Mucosa of descending colon (tissue), 3 donors: ENCODE measurements around the gene SCMH1. TPM values are rescaled to one million over a fixed set of nuclear protein-coding genes. Genes with fewer than 3 reads are reported as not detected.

Experiments used
- ATAC-seq: fragments of 200-7000 bp; cut with Tn5 transposase; one replicate; pipeline ENCODE4 v1.9.1; 2020; ENCODE audit warnings: mild to moderate bottlenecking, moderate library complexity
- DNase-seq, 3 donors: peaks; one replicate each; pipeline ENCODE4 v3.0.0-alpha.2; 2020
- H3K36me3 ChIP-seq: fragments of 200-600 bp; one replicate; pipeline ENCODE4 v1.8.0; 2021; ENCODE audit warnings: low read depth, mild to moderate bottlenecking
- H3K4me1 ChIP-seq: fragments of 200-600 bp; one replicate; pipeline ENCODE4 v1.8.0; 2021; ENCODE audit warnings: low read depth, mild to moderate bottlenecking
- H3K4me3 ChIP-seq: fragments of 200-600 bp; one replicate; pipeline ENCODE4 v1.8.0; 2021; ENCODE audit warnings: mild to moderate bottlenecking
- H3K9me3 ChIP-seq: fragments of 200-600 bp; one replicate; pipeline ENCODE4 v1.8.0; 2021; ENCODE audit warnings: mild to moderate bottlenecking
- intact Hi-C, 2 donors: fragments of 100-400 bp; cut with DNase I in 1 of 2; cut with micrococcal nuclease in 1 of 2; formaldehyde crosslinking; loops; one replicate each; pipeline versions ENCODE4 v1.11.0 to v1.11.1; 2022; cut with DNase I, micrococcal nuclease
- total RNA-seq, 3 donors: library from RNA; stranded (reverse); fragmentation: NEBNext Ultra II Directional in 2 of 3; extraction: Animal tissue kit (Norgen Biotek cat#: 25700) in 2 of 3; gene quantifications; one replicate each; pipeline versions ENCODE4 v1.2.1 to v1.2.4, GENCODE V29; 2021 to 2023
- TF ChIP-seq, protein P1 (sequence below): fragments of 200-600 bp; IDR thresholded peaks from one replicate; pipeline ENCODE4 v1.8.0; 2022; ENCODE audit warnings: antibody characterized with exemption, mild to moderate bottlenecking
- donor health status: DM: no; HTN: no; CAD: no; lungs with moderate emphysema.
- donor health status: DM: no; HTN: no; CAD: no.
- donor health status: DM: no; HTN: yes; CAD: no.

Gene SCMH1
- total RNA-seq, 3 donors from 2014 or later: 25.1 to 66.9 (median 35.6) TPM

DNA sequence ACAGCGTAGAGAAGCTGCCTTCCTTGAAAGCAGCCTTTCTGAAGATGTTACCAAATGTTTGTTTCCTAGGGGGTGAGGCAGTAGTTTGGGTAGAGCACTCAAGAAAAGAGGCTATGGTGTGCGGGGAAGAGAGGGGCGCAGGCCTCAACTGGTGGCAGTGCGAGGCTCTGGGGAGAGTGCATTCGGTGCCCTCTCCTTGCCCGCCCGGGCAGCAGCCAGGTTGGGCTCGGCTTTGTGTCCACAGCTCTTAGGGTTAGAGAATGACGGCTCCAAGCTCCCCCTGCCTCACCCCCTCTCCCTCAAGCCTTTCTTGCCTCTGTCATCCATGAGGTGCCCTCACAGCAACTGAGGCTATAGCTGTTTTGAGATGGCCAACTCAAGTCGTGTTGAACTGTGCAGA, 219.7 kb downstream of the SCMH1 start:
- Histone ChIP-seq H3K36me3 (no peaks in the 10 kb centered on the region), H3K4me3 (no peak overlapping the region), H3K9me3 (no peaks in the 10 kb centered on the region), H3K4me1 (no peaks in the 10 kb centered on the region)
- TF ChIP-seq, protein P1, sequence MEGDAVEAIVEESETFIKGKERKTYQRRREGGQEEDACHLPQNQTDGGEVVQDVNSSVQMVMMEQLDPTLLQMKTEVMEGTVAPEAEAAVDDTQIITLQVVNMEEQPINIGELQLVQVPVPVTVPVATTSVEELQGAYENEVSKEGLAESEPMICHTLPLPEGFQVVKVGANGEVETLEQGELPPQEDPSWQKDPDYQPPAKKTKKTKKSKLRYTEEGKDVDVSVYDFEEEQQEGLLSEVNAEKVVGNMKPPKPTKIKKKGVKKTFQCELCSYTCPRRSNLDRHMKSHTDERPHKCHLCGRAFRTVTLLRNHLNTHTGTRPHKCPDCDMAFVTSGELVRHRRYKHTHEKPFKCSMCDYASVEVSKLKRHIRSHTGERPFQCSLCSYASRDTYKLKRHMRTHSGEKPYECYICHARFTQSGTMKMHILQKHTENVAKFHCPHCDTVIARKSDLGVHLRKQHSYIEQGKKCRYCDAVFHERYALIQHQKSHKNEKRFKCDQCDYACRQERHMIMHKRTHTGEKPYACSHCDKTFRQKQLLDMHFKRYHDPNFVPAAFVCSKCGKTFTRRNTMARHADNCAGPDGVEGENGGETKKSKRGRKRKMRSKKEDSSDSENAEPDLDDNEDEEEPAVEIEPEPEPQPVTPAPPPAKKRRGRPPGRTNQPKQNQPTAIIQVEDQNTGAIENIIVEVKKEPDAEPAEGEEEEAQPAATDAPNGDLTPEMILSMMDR: no peak
- intact Hi-C loops: no loop called here
- no peak for DNase-seq
- no peak for ATAC-seq

DNA sequence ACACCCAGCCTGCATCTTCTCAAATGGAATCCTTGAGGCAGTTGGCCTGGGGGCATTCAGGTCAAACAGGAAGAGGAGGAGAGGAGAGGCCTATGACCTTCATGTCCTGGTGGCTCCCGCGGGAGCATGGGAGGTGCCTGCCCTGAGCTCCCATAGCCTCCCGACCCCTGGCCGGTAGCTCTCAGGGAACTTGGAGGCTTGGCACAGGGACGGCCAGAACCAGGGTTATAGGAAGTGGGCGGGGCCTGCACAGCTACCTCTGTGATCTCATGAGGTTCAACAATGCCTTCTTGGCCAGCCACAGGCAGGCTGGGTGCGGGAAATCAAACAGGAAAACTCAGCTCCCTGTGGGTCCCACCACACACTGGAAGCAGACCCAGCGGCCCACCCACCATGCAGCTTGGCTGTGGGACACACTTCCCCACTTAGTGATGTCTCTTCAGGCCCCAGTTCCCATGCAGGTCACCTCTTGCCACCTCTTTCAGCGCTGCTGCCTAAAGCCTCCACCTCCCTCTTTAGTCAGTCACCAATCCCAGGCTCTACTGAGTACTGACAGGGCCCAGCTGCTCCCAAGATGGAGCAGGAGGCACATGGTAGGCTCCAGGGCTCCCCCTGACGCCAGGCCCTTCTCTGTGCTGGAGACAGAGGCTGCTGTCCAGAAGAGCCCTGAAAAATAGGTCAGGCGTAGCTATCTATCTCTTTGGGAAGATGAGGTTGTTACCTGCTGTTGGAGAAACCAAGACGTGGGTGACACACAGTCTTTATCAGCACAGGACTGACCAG, 220.4 kb downstream of the SCMH1 start, which contains the start of gene SLFNL1:
TSS of gene SLFNL1 (minus strand) at position 200 of the 783 bp plus-strand sequence. CDS start 1,065 bp downstream, outside the sequence.
- Histone ChIP-seq H3K4me1 (no peaks in the 10 kb centered on the region), H3K9me3 (no peaks in the 10 kb centered on the region), H3K4me3 (no peak within 1 kb of the TSS), H3K36me3 (no peaks in the 10 kb centered on the region)
- intact Hi-C loops: no loop called here
- TF ChIP-seq, protein P1: no peak
- no peak for DNase-seq
- peak; percentile 43 for ATAC-seq

DNA sequence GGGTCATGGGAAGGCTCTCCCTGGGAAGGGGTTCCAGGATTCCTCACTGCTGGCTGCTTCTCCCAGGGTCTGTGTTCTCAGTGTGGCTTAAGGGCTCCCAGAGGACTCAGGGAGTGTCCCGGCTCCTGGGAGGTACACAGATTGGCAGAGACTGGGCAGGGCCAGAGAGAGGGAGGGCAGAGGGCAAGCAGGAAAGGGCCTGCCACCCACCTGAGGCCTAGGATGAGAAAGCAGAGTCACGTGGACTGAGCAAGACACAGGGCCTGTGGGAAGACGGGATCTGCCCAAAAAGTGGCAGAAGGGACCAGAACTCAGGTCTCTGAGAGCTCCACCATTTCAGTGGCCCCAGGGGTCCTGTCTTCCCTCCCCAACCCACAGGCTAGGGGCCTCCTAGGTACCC, 221.5 kb downstream of the SCMH1 start:
- ATAC-seq (peak; percentile 73), DNase-seq (peak in 1 of 3 donors; percentile 28)
- no peak overlapping the region for H3K4me3 ChIP-seq
- intact Hi-C loops: no loop called here
- H3K4me1 ChIP-seq: no peaks in the 10 kb centered on the region
- TF ChIP-seq, protein P1: no peak
- no peaks in the 10 kb centered on the region for H3K9me3 ChIP-seq
- no peaks in the 10 kb centered on the region for H3K36me3 ChIP-seq

DNA sequence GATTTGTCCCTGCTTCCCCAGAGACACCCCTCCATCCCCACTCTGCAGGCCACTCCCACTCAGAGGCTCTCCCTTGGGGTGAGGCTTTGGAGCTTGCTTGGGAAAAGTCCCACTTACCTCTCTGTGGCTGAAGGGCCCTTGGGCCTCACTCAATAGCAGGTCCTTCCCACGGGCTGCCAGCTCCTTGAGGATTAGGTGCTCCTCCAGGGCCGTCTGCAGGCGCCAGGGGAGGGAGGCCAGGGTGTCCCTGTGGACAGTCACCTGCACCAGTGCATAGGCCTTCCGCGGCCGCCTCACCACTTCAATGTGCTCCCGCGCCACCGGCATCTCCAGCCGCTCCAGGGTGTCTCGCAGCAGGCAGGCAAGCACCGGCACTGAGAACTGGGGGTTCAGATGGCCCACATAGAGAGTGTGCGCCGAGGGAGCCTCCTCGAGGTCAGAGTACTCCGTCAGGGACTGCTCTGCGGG, 222.0 kb downstream of the SCMH1 start:
- no peaks in the 10 kb centered on the region for H3K36me3 ChIP-seq
- H3K4me3 ChIP-seq: no peak overlapping the region
- no peaks in the 10 kb centered on the region for H3K9me3 ChIP-seq
- TF ChIP-seq, protein P1: no peak
- intact Hi-C loops: no loop called here
- H3K4me1 ChIP-seq: no peaks in the 10 kb centered on the region
- DNase-seq: no peak
- ATAC-seq: no peak

DNA sequence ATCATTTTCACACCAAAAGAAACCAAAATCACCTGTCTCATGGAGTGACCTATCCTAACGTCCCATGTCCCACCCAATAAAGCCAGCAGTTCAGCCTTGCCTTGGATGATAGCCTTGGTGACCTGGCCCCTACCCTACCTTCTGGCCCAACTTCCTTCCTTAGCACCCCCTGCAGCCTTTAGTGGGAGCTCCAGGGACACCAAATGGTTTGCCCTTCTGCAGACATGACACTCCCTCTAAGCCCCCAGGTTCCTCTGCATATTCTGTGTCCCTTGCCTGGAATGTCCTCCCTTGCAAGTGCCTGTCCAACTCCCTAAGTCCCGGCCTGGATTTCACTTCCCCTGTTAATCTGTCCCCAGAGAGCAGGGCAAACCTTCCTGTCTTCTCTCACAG, 222.8 kb downstream of the SCMH1 start:
- intact Hi-C loops: no loop called here
- TF ChIP-seq, protein P1: no peak
- no peaks in the 10 kb centered on the region for H3K36me3 ChIP-seq

More for the DNA sequence above, 222.8 kb downstream of the SCMH1 start:
- ATAC-seq (no peak), DNase-seq (no peak)
- H3K4me1 ChIP-seq: no peaks in the 10 kb centered on the region
- no peak overlapping the region for H3K4me3 ChIP-seq
- no peaks in the 10 kb centered on the region for H3K9me3 ChIP-seq
